GM19043 (cell line): ENCODE measurements around the gene ARSI.

Source experiments
- ATAC-seq: cut with Tn5 transposase; IDR thresholded peaks from one replicate; pipeline ENCODE4 v1.9.1; 2021; ENCODE audit warnings: low read depth; ENCODE audit not compliant: unreplicated experiment

ARSI gene

DNA sequence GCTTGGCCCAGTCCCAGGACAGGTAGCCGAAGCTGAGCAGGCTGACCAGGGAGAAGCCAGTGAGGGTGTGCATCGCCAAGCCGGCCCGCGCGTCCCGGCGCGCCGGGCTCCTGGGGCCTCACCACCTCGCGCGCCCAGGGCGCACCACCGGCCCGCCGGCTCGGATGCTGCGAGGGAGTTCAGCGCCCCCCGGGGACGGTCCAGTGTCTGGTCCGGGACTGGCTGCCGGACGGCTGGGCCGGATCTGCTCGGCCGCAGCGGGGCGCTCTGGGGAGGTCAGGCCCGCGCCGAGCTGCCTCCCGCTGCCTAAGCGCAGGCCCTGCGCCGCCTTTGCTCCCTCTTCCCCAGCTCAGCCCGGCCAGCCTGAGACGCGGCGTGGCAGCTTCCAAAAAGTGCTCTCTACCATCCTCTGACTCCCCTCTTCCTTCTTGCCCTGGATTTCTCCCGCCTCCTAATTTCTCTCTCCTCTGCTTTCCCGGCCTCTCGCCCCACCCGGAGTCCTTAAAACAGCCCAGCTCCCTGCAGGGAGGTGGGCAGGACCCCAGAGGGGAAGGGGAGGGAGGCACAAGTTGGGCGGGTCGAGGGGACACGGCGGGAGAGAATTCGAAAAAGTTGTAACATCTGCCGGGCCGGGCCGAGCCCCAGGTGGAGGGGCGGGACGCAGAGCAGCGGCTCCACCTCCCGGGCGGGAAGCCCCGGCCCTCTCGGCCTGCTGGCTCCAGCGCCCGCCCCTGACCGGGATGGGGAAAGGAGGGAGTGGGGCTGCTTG, at the start of gene ARSI:
Gene ARSI, minus strand, starts transcription at position 605 of the 769 bp plus-strand sequence. Its CDS starts 532 bp downstream, at position 73.
- ATAC-seq, result no peak

DNA sequence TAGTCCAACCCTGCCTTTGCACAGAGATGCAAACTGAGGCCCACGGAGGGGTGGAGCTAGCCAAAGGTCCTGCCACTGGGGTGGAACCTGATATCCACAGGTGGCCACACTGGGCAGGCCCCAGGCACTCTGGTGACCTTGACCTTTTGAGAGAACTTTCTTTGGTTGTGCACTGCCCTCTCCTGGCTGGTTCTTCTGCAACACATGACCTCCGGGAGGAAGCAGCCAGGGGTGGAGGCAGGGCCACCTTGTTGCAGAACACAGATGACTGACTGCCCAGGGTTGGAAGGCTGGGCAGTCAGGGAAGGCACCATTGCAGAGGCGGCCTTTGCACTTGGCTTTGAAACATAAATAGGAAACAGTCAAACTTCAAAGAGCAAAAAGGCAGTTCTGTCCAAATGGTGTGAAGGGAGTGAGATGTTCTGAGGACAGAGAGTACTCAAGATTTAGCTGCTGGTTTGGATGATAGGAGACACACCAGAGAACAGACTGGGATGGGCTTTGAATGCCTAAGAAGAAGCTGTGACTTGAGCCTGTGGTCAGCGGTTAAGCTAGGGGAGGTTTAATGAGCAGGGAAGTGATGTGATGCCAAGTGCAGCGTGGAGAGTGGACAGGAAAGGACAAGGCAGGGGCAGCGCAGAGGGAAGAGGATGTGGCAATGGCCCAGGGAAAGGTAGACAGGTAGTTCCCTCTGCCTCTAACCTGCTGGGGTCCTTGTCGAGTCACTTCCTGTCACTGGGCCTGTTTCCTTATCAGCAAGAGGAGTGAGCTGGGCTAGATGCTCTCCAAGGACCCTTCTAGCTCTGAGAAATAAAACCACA, 48.0 kb upstream of the ARSI start:
- ATAC-seq, result no peak

DNA sequence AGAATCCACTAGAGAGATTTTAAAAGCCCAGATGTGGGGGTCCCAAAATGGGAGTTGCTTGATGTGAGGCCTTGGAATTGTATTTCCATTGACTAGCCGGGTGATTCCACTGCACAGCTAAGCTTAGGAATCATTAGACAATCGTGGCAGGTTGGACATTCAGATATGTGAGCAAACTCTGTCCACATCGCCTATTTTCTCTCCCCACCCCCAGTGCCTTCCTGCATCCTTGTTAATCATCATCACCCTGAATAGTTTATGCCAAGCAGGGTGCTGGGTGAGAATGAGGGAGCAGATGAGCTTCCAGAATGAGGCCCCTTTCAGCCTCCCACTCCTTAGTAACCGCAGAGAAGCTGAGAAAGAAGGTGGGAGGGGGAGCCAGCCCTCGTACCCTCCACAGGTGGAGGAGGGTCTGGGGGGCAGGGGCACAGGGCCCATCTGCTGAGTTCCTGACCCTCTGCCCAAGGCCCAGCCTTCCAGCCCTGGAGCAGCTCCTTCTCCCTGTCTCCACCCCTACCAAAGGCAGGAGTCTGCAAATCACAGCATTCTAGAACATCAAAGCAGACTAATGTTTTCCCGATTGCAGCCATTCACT, 47.1 kb upstream of the ARSI start:
- ATAC-seq, result no peak

DNA sequence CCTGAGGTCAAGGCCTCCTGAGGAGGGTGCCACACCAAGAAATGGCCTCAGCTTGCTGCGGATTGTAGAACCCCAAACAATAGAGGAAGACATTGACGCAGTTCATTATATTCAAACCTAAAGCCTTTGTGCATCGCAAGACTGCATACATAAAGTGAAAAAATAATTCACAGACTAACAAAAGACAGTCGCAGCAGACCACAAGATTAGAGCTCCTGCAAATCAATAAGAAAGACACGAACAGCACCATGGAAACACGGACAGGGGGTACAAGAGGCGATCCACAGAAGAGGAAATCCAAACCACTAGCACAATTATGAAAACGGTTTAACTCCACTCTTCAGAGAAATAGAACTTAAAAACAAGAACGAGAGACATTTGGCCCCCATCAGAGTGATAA, 44.7 kb upstream of the ARSI start:
- ATAC-seq, result no peak

DNA sequence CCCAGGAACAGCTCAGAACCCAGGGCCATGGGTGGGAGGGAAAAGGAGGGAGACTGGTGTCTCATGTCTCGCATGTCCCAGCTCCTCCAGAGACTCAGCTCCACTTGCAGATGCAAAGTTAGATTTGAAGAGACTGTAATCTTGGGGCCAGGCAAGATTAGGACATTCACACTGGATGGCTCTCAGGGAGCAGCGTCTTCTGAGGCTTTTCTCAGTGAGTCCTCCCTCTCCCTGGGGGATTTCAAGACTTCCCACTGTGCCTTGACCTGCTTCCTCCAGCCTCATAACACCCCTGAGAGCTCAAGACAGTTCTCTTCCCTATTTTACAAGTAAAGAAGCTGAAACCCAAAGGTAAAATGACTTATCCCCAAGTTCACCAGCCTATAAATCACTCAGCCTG, 44.3 kb upstream of the ARSI start:
- no peak for ATAC-seq

DNA sequence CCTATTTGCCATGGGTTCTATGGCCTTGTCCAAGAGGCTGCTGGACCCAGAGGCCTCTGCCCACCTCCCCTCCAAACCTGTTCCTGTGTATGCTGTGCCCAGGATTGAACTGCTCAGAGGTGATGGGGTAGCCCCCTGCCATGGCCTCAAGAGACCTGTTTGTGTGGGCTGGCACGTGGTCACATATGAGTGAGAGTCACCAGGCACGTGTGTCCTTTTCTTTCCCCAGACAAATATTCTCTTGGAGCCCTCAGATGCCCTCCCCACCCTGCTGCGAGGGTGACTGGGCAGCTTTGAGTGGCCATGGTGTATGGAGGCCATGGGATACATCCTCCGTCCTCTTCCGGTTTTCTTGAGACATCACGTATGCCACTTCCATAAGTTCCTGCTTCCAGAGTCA, 43.9 kb upstream of the ARSI start:
- ATAC-seq, result no peak

DNA sequence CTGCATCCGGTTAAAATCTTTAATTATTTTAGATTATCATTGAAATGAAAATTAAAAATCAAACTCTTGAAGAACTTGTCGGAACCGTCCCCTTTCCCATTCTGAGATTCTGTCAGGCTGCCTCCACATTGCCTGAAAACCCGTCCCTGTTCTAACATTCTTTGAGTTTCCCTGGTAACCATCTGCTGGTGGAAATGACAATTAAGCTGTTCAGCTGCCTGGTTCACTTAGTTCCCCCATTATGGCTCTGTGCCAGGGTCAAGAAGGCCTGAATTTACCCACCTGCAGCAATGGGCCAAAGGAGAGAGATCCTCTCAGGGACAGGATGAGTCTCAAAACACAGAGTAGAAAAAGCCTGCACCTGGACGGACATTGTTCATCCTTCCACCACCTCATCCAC, 43.0 kb upstream of the ARSI start:
- no peak for ATAC-seq

DNA sequence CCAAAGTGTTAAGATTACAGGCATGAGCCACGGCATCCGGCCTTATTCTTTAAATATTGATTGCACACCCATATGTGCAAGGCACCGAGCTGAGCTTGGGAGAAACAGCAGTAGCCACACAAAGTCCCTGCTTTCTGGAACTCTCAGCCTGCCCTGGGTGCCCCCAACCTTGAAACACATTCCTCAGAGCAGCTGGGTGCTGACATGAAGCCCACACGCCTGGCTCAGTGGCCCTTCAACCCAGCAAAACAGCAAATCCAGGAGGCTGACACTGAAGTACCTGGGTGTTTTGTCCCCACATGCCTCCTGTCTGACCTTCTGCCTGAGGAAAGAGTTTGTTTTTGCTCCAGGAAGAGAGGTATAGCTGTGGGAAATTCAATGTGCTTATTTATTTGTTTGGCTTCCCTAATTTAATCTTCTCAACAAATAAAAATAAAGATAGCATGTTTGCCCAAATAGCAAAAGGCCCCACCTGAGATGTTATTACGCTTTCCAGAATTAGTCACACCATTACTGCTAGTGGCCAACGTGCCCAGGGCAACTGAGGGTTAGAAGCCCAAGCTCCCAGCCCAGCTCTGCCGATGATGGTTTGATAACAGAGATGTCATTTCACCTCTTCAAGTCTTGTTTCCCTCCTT, 41.4 kb upstream of the ARSI start:
- ATAC-seq, result no peak

DNA sequence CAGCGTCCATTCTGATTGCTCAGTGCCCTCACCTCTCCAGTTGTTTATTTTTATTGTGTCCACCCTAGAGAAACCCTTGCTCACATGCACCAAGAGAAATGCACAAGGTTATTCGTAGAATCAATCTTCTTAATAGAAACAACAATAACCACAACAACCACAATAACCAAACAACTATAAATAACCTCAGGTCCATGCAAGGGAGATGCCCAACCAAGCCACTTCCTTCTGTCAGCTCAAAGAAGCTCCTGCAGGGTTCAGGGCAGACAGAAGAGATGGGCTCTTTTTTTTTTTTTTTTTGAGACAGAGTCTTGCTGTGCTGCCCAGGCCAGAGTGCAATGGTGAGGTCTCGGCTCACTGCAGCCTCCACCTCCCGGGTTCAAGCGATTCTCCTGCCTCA, 39.9 kb upstream of the ARSI start:
- no peak for ATAC-seq

DNA sequence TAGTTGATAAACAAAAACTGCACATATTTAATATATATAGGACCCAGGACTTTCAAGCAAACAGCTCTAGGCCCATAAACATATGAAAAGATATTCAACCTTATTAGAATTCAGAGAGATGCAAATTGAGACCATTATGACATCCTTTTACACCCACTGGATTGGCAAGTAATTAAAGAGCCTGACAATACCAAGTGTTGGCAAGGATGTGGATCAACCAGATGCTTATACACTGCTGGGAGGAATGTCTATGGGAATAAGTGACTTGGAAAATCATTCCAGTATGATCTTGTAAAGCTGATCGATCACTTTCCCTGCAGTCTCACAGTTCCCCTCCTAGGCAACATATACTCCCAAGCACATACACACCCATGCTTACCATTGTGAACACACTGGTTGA, 39.3 kb upstream of the ARSI start:
- ATAC-seq, result no peak

DNA sequence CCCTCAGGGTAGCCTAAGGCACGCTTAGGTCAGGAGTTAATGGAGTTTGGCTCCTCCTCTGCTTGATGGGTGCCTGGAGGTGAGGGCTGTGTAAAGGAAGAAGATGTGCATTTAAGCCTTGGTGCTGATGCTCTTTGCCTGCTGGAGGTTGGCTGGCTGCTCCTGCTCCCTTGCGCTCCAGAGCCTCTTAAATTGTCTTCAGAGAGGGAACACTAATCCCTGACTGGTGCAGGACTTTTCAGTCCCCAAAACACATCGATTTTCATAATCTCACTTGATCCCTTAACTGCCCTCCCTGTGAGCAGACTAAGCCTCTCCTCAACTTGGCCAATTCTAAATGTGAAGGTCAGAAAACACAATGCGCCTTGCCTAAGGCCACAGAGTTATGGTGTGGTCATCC, 38.6 kb upstream of the ARSI start:
- no peak for ATAC-seq

DNA sequence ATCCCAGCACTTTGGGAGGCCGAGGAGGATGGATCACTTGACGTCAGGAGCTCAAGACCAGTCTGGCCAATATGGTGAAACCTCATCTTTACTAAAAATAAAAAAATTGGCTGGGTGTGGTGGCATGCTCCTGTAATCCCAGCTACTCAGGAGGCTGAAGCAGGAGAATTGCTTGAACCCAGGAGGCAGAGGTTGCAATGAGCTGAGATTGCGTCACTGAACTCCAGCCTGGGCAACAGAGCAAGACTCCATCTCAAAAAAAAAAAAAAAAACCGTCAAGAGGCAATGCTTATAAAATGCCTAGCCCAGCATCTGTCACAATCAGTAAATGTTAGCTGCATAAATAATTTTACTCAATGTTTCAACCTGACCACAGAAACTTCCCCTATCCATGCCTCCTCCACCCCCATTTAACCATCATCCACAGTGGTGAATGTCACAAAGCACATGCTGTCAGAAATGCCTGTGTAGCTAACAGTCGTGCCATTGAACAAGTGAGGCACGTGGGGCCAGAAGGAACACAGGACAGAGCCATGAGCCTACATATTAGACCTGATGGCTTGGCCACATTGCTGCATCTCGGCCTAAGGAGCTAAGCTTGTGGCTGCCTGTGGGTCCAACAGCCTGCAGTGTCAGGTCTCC, 38.0 kb upstream of the ARSI start:
- no peak for ATAC-seq

DNA sequence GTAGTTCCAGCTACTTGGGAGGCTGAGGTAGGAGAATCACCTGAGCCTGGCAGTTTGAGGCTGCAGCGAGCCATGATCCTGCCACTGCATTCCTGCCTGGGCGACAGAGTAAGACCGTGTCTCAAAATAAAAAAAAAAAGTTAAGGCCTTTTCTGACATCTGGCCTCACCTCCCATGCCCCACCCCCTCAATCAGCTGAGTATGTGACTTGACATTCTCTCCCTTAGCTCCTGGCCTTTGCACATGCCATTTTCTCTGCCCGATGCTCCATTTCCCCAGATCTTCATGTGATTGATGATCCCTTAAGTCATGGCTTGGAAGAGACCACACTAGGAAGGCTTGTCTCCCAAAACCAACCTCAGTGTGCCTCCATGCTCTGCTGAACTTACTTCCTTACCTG, 37.1 kb upstream of the ARSI start:
- ATAC-seq, result no peak

DNA sequence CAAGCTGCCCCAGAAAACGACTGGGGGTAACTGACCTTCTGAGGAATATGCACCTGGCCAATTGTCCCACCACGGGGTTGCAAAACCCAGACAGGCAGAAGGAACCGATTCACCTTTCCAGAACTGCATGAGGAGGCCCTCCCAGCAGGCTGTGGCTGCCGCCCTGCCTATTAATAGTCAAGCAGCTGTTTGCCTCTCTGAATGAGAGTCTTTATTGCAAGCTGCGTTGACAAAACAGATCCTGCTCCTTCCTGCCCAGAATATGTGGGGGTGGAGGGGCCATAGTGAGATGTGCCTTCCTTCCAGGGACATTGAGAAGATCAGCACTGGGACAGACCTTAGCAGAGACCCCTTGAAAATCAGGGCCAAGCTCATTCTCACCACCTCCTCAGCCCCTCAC, 36.5 kb upstream of the ARSI start:
- no peak for ATAC-seq

DNA sequence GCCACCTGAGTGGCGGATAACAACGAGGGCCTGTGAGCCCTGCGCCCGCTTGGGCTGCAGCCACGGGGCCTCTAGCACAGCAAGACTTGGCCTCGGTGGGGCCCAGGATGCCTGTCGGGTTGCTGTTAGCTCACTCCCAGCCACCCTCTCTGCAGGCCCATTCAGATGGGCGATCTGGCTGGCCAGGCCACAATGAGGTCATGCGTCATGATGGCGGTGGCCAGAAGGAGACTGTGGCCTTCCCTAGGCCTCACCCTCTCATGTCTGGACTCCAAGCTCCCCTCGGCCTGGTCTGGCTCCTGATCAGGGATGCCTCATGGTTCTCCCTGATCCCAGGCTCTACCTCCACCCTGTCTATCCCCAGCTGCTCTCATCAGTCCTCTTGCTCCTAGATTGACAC, 35.8 kb upstream of the ARSI start:
- no peak for ATAC-seq

DNA sequence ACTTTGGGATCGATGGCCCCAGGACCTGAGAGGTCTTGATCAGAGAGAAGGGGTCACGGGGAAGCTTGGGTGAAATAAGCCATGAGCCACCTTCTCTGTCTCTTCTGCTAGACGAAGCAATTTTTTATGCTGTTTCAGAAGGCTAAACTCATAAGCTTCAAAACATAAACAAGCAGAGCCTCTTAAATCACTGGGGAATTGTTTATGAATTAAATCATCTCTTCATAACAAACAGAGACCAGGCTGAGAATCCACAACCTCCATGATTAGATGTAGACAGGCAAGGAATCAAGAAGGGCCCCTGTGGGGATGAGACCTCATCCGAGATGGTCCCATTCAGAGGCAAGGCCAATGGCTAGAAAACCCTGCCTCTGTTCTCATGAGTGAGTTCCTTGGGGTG, 33.1 kb upstream of the ARSI start:
- ATAC-seq, result no peak

DNA sequence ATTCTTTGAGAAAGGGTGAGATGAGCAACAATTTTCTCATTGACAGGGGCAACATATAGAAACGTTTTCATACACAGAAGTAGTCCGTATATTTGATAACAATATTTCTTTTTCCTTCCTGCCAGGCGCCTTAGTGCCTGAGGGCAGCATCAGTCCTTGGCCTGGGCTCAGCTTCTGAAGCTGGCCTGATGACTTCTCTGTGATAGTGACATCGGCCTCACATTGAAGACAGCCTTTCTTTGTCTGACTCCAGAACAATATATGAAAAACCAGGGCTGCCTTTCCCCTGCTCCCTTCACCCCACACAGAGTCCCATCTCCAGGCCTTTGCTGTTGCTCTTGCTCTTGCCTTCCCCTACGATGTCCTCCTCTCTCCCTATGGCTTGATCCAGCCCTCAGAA, 30.7 kb upstream of the ARSI start:
- ATAC-seq, result no peak

DNA sequence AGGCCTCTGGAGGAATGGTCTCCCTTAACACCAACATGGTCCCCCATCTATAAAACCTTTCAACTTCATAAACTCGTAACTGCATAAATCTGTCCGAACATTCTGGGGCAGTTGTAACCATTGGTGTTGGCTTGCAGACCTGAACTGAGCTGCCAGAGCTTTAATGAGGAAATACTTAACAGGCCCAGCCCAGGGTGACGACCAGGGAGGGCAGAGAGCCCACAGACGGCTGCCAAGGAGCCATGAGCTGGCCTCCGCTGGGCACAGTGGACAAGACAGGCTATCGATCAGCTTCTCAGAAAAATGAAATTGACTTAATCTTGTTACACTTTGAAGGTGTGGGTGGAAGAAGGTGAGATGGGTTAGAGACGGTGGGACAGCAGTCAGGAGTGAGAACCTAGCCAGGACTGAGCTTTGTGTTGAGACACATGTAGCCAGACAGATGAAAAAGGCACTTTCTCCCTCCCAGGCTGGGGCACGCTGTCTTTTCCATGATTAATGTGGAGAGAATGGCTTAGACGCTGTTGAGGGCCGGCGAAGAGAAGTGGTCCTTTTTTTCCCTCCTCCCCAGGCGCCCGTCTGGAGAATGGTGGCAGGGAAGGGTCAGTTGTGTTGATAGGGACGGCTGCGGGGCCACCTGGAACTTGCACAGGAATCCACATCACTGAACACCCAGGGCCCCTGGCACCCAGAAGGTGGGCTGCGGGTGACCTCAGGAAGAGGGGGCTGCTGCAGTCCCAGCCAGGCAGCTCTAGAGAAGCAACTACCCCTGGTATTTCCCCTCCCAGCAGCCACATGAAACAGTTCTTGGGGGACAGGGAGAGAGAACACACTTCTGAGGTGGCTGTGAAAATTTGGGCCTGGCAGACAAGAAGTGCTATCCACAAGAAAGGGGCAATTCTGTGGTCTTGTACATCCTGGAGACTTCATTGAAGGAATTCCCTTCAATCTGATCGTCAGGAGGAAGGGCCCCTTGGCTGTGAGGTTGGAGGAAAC, 27.5 kb upstream of the ARSI start:
- no peak for ATAC-seq

DNA sequence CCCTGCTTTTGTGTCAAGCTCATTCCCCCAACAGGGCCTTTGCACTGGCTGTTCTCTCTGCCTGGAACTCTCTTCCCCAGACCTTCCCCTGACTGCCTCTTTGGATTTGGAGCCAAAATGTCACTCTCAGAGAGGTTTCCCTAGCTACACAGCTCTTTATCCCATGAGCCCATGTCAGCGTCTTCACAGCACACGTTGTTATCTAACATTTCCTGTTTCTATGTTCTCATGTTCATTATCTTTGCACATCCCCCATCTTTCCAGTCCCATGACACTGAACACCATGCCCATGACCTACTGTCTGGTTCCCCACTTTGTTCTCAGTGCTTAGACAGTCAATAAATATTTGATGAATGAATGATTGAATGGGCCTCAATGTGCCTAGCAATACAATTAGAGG, 26.3 kb upstream of the ARSI start:
- no peak for ATAC-seq

DNA sequence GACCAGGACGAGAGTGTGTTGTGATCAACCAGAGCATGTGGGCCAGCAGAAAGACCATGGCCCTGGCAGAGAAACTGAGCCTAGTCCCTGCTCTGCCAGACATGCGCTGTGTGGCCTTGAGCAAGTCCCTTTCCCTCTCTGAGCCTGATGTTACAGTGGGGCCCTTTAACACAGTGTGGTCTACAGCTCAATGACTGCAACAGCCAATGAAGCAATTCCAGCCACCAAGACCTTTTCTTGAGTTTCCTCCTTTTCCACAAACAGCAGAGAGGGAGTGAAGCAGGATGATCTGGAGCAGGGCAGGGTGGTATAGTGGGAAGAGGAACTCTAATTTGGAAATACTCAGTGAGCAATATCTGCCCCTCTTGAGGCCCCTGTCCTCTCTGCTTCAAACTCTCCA, 25.8 kb upstream of the ARSI start:
- ATAC-seq, result no peak
